GM21360 (cell line): Measurements from ENCODE around the gene MED27.
"Not testable (repeated sequence)": the region's sequence is repeated elsewhere in the genome, so short reads cannot be mapped to it uniquely, and the experiment has no call there.

Source experiments
- ATAC-seq: cut with Tn5 transposase; IDR thresholded peaks from one replicate; pipeline ENCODE4 v1.9.1; 2021; ENCODE audit warnings: mild to moderate bottlenecking, moderate library complexity; ENCODE audit not compliant: unreplicated experiment

MED27 gene

DNA sequence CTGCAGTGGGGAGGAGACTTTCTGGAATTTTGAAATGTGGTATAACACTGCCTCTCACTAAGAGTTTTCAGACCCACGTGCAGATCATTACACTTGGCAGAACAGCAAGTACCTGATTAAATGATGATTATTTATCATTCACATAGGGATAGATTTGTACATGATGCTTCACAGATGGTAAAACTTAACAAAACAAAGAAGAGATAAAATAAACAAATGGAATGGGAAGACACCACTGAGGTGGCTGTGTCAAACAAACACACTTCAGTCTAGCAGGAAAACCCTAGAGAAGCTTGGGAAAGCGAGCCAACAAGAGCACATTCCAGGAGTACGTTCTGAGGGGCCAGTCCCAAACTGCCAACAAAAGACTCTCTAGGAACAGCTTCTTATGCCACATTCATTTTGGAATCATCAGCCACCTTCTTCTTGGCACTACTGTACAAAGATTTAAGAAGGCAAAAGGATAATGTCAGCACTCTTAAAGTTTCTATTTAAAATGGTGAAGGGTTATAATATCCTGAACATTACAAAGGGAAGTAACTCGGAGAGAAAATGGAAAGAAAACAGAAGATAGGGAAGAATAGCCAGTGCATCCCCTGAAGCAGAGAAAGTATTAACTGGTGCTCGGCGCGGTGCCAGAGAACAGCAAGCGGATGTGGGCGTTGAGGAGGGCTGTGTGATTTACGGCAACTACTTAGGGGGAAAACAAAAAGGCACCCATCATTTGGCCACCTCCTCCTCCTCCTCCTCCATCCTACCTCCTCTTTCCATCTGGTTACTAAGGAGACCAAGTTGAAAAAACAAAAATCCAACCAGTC lies 1.6 kb downstream of the MED27 start:
- ATAC-seq: no peak

DNA sequence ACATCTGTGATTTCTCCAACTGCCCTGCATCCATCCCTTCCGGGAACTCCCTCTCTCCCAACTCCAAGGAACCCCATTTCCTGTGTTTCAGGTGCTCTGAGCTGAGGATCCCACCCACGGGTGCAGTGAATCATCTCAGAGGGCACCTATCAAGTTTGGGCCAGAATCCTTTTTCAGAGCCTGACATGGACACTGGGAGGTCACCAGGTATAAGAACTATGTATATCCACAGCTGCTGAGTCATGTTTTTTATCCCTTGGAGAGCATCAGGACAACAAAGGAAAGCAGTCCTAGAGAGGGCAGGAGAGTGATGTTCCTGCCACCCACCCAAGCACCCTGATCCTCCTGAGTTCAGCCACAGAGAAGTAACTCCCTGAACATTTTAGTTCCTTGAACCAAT lies 3.8 kb downstream of the MED27 start:
- no peak for ATAC-seq

DNA sequence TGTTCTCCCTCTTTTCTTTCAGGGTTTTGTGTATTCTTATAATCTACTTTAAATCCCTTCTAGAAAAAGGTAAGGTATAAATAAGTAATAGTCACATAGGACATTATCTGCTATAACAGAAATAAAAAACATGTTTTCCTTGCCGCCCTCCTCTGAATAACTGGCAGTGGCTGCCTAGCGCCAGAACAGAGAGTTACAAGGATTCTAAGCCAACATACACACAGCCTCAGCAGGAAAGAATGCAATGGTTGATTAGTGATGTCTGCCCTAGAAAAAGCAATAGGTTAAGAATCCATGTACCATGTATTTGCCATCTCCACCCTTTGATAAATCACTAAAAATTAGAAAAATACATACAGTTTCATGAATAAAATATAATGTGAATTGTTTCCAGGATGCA lies 4.9 kb downstream of the MED27 start:
- ATAC-seq: no peak

DNA sequence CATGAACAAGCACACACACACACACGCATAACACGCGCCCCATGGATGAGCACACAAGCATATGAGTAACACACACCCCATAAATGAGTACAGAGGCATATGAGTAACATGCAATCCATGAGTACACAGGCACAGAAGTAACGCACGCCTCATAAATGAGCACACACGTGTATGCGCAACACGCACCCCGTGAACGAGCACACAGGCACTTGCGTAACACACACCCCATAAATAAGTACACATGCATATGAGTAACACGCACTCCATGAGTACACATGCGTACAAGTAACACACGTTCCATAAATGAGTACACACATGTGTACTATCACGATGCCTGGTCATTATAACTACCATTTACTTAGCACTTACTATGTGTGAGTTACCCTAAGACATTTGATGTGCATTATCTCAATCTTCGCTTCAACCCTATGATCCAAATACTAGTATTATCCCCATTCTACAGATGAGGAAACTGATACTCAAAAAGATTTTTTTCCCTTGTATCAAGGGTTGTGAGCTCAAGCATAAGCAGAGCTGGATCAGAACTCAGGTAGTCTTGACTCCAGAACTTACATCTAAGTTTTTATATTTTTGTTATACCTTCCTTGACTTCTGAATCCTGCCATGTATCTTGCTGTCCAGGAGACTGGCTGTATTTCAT lies 7.7 kb downstream of the MED27 start:
- no peak for ATAC-seq

DNA sequence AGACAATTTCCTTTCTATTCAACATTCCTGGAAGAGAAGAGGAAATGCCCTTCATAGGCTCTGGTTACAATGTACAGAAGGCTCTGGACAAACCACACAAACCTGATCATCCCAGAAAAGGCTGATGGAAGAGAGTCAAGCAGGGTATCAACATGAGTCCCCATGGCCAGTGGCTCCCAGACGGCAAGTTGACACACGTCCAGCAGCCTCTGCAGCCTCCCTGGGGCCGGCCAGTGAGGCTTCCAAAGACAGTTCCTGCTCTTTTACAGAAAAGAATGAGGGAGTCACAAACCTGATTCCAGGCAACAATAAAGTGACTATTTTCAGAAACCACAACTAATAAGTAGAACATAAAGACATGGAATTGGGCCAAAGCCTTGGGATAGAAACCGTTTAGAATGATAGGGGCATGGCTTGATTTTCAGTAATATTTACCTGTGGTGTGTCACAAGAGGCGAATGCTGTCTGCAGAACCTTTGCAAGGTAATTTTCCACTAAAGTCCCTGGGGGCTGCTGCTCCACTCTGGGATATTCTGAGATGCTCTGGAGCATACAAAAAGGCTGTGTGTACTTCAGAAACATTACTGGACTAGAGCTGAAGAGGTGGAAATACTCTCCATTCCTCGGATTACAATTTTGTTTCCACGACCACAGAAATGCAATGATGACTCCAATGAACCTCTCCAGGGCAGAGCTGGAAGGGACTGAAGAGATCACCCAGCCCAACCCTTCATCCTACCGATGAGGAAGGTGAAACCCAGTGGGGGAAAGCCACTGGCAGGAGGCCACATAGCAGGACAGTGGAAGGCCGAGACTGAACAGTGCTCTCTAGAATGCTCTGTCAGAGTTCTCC lies 10.4 kb downstream of the MED27 start:
- ATAC-seq: no peak

DNA sequence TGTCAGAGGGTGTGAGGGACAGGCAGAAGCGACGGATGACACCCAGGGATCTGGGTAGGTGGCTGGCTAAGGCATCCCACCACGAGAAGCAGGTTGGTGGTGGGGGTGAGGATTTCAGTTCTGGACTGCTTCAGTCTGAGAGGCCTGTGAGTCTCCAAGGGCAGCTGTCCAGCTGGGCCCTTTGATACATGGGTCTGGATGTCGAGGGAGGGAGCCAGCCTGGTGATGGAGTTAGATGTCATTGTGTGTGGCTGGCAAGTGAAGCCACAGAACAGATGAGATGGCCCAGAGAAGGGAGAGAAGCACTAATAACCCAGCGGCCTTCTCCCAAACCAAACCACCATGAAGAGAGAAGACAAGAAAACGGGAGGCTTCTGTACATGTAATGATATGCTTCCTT lies 11.1 kb downstream of the MED27 start:
- ATAC-seq: no peak

DNA sequence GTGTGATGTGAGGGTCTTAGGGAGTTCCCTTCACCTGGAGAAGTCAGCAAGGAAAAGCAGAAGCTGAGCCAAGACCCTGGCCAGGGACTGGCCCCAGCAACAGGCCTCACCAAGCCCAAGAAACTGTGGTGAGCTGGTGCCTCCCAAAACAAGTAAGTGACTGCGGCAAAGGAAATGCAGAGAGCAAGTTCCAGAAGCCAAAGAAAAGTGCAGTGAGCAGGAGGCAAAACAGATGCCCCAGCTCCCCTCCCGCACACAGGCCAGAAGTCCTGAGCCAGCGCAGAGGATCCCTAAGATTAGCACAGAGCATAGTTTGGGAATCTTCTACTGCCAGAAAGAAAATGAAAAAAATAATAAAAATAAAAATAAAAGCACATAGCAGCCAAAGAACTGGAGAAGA lies 13.2 kb downstream of the MED27 start:
- ATAC-seq: no peak

DNA sequence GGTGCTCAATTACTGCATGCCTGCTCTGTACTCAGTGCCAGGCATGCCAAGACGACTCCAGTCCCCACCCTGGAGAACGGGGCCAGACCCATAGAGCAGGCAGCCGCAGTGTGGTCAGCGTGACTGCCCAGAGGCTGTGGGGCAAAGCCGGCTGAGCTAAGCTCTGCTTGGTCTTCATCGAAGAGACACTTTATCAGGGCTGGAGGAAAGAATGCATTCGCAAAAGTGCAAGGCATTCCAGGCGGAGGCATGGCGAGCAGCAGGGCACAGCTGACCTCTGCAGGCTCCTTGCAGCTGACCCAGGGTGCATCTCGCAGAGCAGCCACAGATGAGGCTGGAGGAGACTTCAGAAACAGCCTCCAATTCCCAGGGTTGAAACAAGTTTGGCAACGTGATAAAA lies 13.6 kb downstream of the MED27 start:
- ATAC-seq: no peak

DNA sequence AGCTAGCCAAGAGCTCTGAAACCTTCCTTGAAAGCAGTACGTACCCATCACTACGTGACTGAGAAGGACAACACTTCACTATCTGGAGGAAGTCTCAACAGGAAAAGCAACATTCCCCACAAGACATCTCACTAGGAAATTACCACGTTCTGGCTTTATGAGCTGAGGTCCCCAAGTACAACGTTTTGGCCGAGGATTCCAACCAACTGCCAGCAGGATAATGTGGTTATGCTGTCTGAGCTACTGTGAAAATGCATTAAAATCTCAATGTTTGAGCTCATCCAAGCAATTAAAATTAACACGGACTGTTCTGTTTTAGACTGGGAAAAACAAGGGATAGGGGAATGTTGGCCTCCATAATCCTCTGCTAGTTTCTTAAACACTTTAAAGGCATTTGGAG lies 16.4 kb downstream of the MED27 start:
- no peak for ATAC-seq

DNA sequence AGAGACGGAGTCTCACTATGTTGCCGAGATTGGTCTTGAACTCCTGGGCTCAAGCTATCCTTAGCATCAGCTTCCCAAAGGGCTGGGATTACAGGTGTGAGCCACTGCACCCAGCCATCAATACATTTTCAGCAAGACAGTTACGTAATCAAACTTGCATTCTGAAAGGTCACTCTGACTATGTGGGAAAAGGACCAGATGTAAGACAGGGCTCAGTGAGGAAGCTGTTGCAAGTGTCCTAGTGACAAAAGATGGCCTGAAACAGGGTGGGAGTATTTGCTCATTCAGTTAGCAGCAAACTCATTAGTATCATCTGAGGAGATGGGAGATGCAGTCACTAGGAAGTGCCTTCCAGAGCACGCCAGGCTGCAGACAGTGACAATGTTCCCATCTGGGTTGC lies 16.9 kb downstream of the MED27 start:
- no peak for ATAC-seq

DNA sequence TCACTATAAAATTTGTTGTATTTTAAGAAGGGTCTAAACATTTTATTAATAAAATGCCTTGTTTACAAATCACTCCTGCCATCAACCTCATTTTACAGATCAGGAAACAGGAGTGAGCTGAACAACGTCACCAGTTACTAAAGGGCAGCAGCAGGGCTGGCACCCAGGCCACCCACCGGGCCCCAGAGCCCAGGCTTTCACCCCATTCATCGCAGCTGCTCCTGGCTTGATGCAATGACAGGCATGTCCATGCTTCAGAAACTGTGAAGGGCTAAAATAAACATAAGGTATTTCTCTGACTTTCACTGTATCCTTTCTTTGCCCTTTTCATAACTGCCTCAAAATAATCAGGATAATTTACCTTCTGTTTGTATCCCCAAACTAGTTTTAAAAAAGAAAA lies 18.1 kb downstream of the MED27 start:
- no peak for ATAC-seq

DNA sequence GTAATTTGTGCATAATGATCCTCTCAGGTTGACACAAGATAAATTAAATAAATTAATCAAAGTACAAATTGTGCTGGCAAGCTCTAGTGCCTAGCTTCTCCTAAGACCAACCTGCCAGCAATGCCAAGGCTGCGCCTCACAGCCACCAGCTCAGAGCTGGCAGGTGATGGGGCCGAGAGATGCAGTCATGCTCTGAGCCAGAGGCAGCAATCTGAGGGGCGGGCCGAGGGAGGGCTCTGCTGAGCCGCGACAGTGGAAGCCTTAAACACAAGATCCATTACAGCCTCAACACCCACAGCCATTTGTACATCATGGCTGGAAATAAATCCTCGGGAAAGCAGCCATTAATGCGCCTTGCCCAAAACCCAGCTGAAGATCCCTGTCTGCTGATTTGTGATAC lies 20.3 kb downstream of the MED27 start:
- no peak for ATAC-seq

DNA sequence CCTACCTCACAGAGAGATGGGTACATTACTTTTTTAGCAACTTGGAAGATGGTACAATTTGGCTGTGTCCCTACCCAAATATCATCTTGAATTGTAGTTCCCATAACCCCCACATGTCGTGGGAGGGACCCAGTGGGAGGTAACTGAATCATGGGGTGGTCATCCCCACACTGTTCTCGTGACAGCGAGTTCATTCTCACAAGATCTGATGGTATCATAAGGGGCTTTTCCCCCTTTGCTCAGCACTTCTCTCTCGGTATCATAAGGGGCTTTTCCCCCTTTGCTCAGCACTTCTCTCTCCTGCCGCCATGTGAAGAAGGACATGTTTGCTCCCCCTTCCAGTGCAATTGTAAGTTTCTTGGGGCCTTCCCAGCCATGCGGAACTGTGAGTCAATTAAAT lies 21.4 kb downstream of the MED27 start:
- ATAC-seq: not testable (repeated sequence)

DNA sequence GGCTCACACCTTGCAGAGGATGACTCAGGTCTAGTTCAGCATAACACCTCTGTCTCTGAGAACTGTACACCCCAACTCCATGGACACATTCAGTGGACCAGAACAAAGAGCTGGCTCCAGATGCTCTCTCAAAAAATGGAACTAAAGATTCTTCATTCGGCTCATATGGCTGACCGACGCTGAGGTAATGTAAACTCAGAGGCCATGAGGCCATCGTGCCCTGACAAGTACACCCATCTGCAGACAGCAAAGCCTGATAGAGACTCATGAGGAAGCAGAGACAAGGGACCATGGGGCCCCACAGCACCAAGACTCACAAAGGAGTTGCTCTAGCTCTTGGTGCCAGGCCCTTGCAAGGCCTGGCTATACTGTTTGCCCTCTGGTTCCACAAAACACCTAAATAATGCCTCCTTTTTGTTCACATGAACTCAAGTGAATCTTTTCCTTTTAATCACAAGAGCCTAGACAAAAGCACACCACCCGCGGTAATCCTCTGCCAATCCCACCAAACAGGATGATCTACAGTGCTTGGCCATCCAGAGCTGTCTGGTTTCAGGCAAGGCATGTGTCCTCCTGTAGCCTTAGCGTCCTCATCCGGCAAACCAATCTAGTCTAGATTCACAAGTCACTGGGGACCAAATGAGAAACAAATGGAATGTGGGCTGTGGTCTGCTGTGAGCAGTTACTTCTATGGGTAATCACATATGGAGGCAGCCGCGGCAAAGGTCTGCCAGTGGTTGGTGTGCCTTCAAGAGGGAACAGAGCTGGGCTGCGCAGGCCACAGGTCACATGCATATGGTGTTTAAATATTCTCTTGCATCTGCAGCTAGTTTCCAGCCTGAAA lies 22.7 kb downstream of the MED27 start:
- ATAC-seq: no peak

DNA sequence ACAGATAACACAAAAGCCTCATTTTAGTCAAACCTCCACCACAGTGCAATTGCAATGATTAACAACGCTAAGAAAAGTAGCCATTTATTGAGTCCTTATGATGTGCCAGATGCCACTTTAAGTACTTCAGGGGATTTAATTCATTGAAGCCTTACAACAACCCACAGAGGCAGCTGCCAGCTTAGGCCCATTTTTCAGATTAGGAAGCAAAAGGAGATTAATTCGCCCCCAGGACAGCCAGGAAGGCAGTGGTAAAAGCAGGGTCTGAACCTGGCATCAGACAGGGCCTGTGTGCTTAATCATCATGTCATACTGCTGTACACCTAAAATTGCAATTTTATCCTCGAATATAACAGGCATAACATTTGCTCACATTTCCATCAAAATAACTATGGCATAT lies 23.9 kb downstream of the MED27 start:
- no peak for ATAC-seq

DNA sequence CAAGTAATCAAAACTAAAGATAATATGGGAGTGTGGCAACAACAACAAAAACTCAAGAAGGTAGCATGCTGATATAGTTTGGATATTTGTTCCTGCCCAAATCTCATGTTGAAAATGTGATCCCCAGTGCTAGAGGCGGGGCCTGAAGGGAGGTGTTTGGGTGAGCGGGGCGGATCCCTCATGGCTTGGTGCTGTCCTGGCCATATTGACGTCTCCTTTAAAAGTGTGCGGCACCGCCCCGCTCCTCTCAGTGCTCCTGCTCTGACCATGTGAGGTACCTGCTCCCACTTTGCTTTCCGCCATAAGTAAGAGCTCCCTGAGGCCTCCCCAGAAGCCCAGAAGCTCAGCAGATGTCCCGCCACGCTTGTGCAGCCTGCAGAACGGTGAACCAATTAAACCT lies 25.6 kb downstream of the MED27 start:
- no peak for ATAC-seq

DNA sequence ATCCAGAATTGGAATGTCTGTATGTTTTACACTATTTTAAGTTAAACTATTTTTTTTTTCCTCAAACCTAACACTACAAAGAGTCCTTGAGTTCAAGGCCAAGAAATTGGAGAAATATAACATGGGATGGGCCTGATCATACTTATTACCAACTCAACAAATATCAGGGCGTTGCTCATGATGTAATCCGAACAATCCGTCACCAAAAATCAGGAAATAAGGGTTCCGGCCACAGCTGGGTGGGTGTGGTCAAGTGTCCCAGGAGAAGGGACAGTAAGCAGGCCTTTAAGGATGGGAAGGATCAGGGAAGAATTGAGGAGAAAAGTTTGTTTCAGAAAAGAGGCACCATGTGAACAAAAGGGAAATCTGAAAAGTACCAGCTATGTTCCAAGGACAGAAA lies 29.8 kb downstream of the MED27 start:
- ATAC-seq: no peak

DNA sequence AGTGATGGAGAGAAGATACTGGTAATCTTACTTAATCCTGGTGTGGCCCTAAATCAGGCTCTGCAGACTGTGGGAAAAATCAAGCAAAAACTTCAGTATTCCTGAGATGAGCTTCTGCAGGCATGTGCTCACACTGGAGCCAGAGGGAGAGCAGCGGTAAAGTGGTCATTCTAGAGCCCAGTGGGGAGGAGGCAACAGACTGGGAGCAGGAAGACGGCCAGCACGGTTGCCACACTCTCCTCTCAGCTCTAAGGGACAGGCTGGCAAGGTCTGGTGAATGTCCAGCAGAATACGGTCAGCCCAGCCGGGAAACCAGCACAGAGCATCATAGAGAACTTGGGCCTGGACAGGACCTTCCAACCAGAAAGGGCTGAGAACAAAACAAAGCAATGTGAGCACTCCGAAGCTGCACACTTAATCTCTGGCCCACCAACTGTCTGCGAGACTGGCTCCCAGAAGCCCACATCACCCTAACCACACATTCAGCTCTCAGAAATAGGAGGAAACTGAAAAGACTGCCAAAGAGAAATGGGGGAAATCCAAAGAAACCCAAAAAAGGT lies 30.3 kb downstream of the MED27 start:
- no peak for ATAC-seq

DNA sequence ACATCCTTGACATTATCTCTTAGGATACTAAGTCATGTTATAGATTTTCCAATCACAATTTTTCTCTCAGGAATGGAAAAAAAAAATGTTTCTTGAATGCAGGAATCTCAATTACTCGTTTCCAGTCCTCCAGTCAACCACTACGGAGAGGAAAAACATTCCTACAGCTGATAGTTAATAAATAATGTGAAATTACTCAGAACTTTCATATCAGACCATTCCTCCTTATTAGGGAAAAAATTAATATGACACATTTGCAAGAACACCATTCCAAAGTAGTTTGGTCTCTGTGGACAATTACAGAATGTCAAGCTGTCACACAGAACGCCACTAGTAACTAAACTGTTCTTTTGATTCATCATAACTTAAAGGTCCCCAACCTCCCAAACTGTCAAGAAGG lies 31.5 kb downstream of the MED27 start:
- ATAC-seq: no peak

DNA sequence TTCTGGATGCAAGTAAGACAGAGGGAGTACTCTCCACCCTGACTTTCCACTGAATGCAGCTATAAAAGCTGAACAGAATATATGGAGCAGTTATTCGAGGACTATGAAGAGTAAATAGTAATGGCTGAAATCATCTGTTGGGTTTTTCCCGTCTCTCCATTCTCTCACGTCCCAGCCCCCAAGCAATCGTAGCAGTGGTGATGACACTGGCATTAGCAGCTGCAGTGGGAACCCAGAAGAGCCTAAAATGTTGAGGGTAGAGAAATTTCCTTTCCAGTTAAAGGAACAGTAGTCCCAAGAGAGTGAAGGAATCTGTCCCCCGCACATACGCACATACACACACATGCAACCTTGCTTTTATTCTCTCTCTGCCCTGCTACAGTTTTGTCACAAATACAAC lies 33.2 kb downstream of the MED27 start:
- no peak for ATAC-seq
